Uterus (tissue), 4 donors: ENCODE results near the gene TRAP1. TPM values are rescaled to one million over a fixed set of nuclear protein-coding genes. Genes with fewer than 3 reads are reported as not detected.

ENCODE experiments used
- DNase-seq, 2 donors: peaks; one replicate each; pipeline ENCODE4 v3.0.0-alpha.2; 2019 to 2020
- H3K27ac ChIP-seq, 2 donors: fragments of 200-600 bp; sonication (generic); 1 replicate in 1 of 2; 2 replicates in 1 of 2; pipeline ENCODE4 v1.5.1; 2016 to 2018
- H3K27me3 ChIP-seq, 2 donors: fragments of 200-600 bp; sonication (generic); one replicate each; pipeline ENCODE4 v1.5.1; 2018 to 2019; ENCODE audit warnings: control low read depth in 1 of 2
- H3K36me3 ChIP-seq, 2 donors: fragments of 200-600 bp; sonication (generic); one replicate each; pipeline ENCODE4 v1.5.1; 2019; ENCODE audit warnings: control low read depth in 1 of 2
- H3K4me1 ChIP-seq, 2 donors: fragments of 200-600 bp; sonication (generic); one replicate each; pipeline ENCODE4 v1.5.1; 2018 to 2019; ENCODE audit warnings: control low read depth in 1 of 2
- H3K4me3 ChIP-seq, 2 donors: fragments of 200-600 bp; sonication (generic); 1 replicate in 1 of 2; 2 replicates in 1 of 2; pipeline ENCODE4 v1.5.1; 2018 to 2019; ENCODE audit warnings: mild to moderate bottlenecking in 1 of 2
- H3K9me3 ChIP-seq, 2 donors: fragments of 200-600 bp; sonication (generic); one replicate each; pipeline ENCODE4 v1.5.1; 2019; ENCODE audit warnings: control low read depth in 1 of 2
- CTCF ChIP-seq, 4 experiments: fragments of 200-600 bp in 2 of 4; fragments of 450-650 bp in 2 of 4; sonication (generic) in 2 of 4; IDR thresholded peaks; one replicate each; pipeline ENCODE4 v1.5.1; 2016 to 2019; ENCODE audit warnings: antibody characterized with exemption in 4 of 4, mild to moderate bottlenecking in 2 of 4, moderate library complexity in 1 of 4
- POLR2A ChIP-seq, 2 donors: fragments of 450-650 bp; IDR thresholded peaks; one replicate each; pipeline ENCODE4 v1.6.1; 2016; ENCODE audit warnings: antibody characterized with exemption in 2 of 2, mild to moderate bottlenecking in 1 of 2, moderate library complexity in 1 of 2
- intact Hi-C: fragments of 100-400 bp; cut with DNase I; formaldehyde crosslinking; loops from one replicate; pipeline ENCODE4 v1.15.1; 2023; ENCODE audit warnings: low total_unique reads
- total RNA-seq, 4 donors: library from RNA; depleted of rRNA in 3 of 4; stranded (reverse); fragments of >200 nt in 3 of 4; gene quantifications; one replicate each; pipeline versions ENCODE4 v1.1.0 to v1.2.4, GENCODE V29; 2014 to 2023
- donor health status: DM: yes; HTN: yes; CAD: no.

Gene TRAP1
- total RNA-seq, 4 donors from 2014 or later: 54.8 to 119 (median 84.8) TPM

DNA sequence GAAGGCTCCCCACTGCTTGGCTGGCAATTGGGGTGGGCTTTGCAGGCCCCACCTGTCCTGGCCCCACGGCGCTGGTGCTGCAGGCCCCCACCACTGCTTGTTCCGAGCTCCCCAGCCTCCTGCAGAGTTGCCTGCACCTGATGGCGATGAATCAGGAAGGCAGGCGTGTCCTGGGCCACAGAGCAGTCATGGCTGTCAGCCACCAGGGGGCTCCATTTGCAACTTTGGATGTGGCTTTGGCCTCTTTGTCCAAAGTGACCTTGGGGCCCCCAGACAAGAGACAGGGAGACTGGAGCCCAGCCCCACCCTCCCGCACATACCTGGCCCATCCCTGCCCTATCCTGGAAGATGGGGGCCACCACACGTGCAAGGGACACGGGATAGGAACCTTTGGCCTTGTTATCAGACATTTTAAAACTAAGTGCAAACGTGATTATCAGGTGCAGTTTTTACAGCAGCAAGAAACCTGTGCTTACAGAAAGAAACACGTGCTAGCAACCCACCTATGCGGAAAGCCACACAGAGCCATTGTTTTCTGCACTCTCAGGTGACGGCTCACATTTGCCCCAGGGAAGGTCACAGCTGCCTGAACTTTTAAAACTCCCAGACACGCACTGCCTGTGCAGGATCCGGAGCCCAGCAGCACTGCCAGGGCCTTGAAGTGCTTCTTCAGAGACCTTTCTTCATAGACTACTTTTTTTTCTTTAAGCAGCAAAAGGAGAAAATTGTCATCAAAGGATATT lies 62.9 kb downstream of the TRAP1 start, which contains the start of gene DNASE1:
TSS of gene DNASE1 (plus strand) at position 443 of the 743 bp plus-strand sequence. CDS start 683 bp downstream, outside the sequence.
- TF ChIP-seq POLR2A (IDR thresholded peaks at IDR 0.05) (no peak), CTCF (IDR thresholded peaks at IDR 0.05) (peak; percentile 21 to 54 (median 44))
- H3K36me3 ChIP-seq: no peaks in the 10 kb centered on the region
- H3K4me3 ChIP-seq: no peak within 1 kb of the TSS
- H3K27me3 ChIP-seq: no peaks in the 10 kb centered on the region
- no peak within 1 kb of the TSS for H3K27ac ChIP-seq
- no peaks in the 10 kb centered on the region for H3K4me1 ChIP-seq
- intact Hi-C loops: no loop called here
- peak; percentile 36 to 40 for DNase-seq
- H3K9me3 ChIP-seq: no peaks in the 10 kb centered on the region

- DNase-seq: no peak
- no peaks in the 10 kb centered on the region for H3K4me1 ChIP-seq
- intact Hi-C loops: no loop called here
- no peaks in the 10 kb centered on the region for H3K9me3 ChIP-seq
- no peak overlapping the region for H3K4me3 ChIP-seq
- no peak for TF ChIP-seq POLR2A (IDR thresholded peaks at IDR 0.05)
- TF ChIP-seq CTCF (IDR thresholded peaks at IDR 0.05): no peak
- no peaks in the 10 kb centered on the region for H3K36me3 ChIP-seq
- H3K27me3 ChIP-seq: no peaks in the 10 kb centered on the region
- no peak overlapping the region for H3K27ac ChIP-seq
Measured at GRCh38 chr16:3652373-3653195, 64.7 kb downstream of the TRAP1 start.

DNA sequence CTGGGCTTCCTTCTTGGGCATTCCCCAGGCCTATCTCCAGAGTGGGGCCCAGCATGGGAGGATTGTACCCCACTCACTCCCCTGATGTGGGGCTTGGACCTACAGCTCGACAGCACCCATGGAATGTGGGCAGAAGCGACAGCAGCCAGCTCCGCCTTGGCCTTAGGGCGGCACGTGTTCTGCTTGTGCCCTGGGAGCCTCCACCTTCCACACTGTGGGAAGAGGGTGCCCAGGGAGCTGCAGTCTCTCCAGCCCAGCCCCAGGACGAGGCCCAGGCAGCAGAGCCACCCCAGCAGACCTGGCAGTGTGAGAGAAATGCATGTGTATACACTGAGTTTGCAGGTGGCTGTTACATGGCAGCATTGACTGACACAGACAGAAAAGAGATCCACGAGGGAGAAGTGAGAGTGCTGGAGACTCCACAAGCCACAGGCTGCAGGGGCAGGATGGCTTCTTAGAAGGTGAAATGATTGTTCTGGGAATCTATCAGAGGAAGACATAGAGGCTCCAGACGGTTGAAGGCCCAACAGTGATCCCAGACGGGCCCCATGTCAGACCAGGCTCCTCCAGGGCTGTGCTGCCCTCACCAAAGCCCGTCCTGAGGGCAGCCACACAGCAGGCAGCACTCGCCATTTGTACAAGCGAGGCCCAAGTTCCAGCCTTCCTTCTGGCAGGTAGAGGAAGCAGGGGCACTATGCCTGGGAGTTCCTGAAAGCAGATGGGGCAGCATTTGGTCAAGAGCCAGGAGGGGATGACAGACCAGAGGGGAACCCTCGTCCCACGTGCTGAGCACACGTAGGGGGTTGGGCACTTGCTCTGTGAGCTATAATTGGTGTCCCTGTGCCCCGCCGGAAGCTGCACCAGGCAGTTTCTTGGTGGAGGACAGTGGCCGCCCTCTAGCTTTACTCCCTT lies 65.6 kb downstream of the TRAP1 start:
- Histone ChIP-seq H3K4me1 (no peaks in the 10 kb centered on the region), H3K27ac (no peak overlapping the region), H3K27me3 (no peaks in the 10 kb centered on the region), H3K9me3 (no peaks in the 10 kb centered on the region), H3K36me3 (no peaks in the 10 kb centered on the region), H3K4me3 (no peak overlapping the region)
- intact Hi-C loops: no loop called here
- no peak for DNase-seq
- TF ChIP-seq POLR2A (IDR thresholded peaks at IDR 0.05): no peak
- TF ChIP-seq CTCF (IDR thresholded peaks at IDR 0.05): no peak

DNA sequence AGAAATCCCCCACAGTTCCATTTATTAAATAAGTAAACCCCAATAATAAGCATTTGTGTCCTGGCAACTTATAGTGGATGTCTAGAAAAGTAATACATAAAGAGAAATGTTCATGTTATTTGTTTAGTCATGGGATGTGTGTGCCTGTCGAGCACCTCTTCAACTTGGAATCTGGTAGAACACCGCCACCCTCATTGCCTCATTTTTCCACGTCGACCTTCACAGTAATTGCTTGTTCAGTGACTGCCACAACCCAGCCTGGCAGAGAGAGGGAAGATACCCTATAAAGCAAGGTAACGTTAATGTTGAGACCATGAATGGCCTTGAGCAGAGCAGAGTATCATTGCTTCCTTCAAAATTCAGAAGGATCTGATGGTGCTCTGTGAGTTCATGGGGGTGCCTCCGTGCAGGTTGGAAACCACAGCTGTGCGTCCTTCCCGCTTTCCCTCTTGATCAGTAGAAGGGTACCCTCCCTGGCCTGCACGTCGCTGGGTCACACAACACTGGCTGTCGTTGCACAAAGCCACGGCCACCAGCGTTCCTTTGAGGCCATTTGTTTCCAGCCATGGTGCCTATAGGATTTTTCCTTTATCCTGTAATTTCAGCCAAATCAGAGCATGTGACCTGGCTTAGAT lies 66.6 kb downstream of the TRAP1 start:
- Histone ChIP-seq H3K27me3 (no peaks in the 10 kb centered on the region), H3K4me1 (no peaks in the 10 kb centered on the region), H3K9me3 (no peaks in the 10 kb centered on the region), H3K27ac (no peak overlapping the region), H3K4me3 (no peak overlapping the region), H3K36me3 (no peaks in the 10 kb centered on the region)
- TF ChIP-seq POLR2A (IDR thresholded peaks at IDR 0.05) (no peak), CTCF (IDR thresholded peaks at IDR 0.05) (no peak)
- DNase-seq: no peak
- intact Hi-C loops: no loop called here
